SJSA1 (cell line): Measurements from ENCODE around the gene CUZD1. TPM values are rescaled to one million over a fixed set of nuclear protein-coding genes. Genes with fewer than 3 reads are reported as not detected.
"Not testable (repeated sequence)": the region's sequence is repeated elsewhere in the genome, so short reads cannot be mapped to it uniquely, and the experiment has no call there.

Experiments used
- DNase-seq, 2 experiments: peaks; one replicate each; pipeline ENCODE4 v3.0.0-alpha.2; 2015 to 2020; ENCODE audit warnings: low spot score in 2 of 2, low read depth in 1 of 2
- H3K27ac ChIP-seq: fragments of 250-450 bp; sonication (Bioruptor Pico); 2 replicates; pipeline ENCODE4 v1.5.1; 2020; ENCODE audit warnings: mild to moderate bottlenecking, moderate library complexity
- H3K27me3 ChIP-seq: fragments of 250-450 bp; sonication (Bioruptor Pico); replicated peaks from 2 replicates; pipeline ENCODE4 v1.5.1; 2020; ENCODE audit warnings: mild to moderate bottlenecking, moderate library complexity
- H3K36me3 ChIP-seq: fragments of 250-450 bp; sonication (Bioruptor Pico); 2 replicates; pipeline ENCODE4 v1.5.1; 2020; ENCODE audit warnings: mild to moderate bottlenecking
- H3K4me1 ChIP-seq: fragments of 250-450 bp; sonication (Bioruptor Pico); replicated peaks from 2 replicates; pipeline ENCODE4 v1.6.1; 2021; ENCODE audit warnings: mild to moderate bottlenecking
- H3K4me3 ChIP-seq: fragments of 250-450 bp; sonication (Bioruptor Pico); 2 replicates; pipeline ENCODE4 v1.5.1; 2020; ENCODE audit warnings: mild to moderate bottlenecking
- H3K9me3 ChIP-seq: fragments of 250-450 bp; sonication (Bioruptor Pico); replicated peaks from 2 replicates; pipeline ENCODE4 v1.5.1; 2020; ENCODE audit warnings: mild to moderate bottlenecking
- total RNA-seq: library from RNA; depleted of rRNA; stranded (reverse); fragments of >200 nt; shearing (Covaris generic); gene quantifications from 2 replicates; pipeline ENCODE4 v1.2.3, GENCODE V29; 2014

The CUZD1 gene
- total RNA-seq, 1 experiment from 2014 or later = 2.0 TPM

- Histone ChIP-seq H3K36me3 (peaks cover 19% of the 10 kb centered on the region; the same call in 1 of the 2 replicates), H3K4me1 (peaks cover 45% of the 10 kb centered on the region), H3K27me3 (no peaks in the 10 kb centered on the region), H3K9me3 (no peaks in the 10 kb centered on the region), H3K27ac (peak overlapping the region; percentile 28), H3K4me3 (no peak overlapping the region)
- DNase-seq = no peak
These were observed 18.5 kb upstream of the CUZD1 start for GRCh38 chr10:122864194-122864592.

GRCh38 chr10:122863216-122864193 lies 17.8 kb upstream of the CUZD1 start:
- no peak for DNase-seq
- Histone ChIP-seq H3K4me1 (peaks cover 45% of the 10 kb centered on the region), H3K9me3 (no peaks in the 10 kb centered on the region), H3K27me3 (no peaks in the 10 kb centered on the region), H3K36me3 (peaks cover 24% of the 10 kb centered on the region; the same call in 1 of the 2 replicates), H3K27ac (no peak overlapping the region), H3K4me3 (no peak overlapping the region)

- Histone ChIP-seq H3K4me3 (no peak overlapping the region), H3K9me3 (no peaks in the 10 kb centered on the region), H3K27ac (peak overlapping the region; percentile 69), H3K4me1 (peaks cover 50% of the 10 kb centered on the region), H3K36me3 (peaks cover 21% of the 10 kb centered on the region; the same call in 1 of the 2 replicates), H3K27me3 (no peaks in the 10 kb centered on the region)
- DNase-seq = peak in 1 of 2 experiments; percentile 64
These were observed 16.1 kb upstream of the CUZD1 start for GRCh38 chr10:122861711-122862161.

GRCh38 chr10:122859527-122859926 lies 13.9 kb upstream of the CUZD1 start:
- no peak for DNase-seq
- no peaks in the 10 kb centered on the region for H3K9me3 ChIP-seq
- H3K36me3 ChIP-seq = peaks cover 25% of the 10 kb centered on the region
- no peaks in the 10 kb centered on the region for H3K27me3 ChIP-seq
- H3K4me1 ChIP-seq = peaks cover 61% of the 10 kb centered on the region
- H3K4me3 ChIP-seq = no peak overlapping the region
- H3K27ac ChIP-seq = no peak overlapping the region

- not testable (repeated sequence) for H3K9me3 ChIP-seq, H3K27me3 ChIP-seq, H3K27ac ChIP-seq, H3K4me3 ChIP-seq, DNase-seq
- Histone ChIP-seq H3K36me3 (peaks cover 34% of the 10 kb centered on the region), H3K4me1 (peaks cover 68% of the 10 kb centered on the region)
These were observed 12.4 kb upstream of the CUZD1 start for GRCh38 chr10:122858042-122858441.

GRCh38 chr10:122856902-122857301 lies 11.2 kb upstream of the CUZD1 start:
- peak overlapping the region; percentile 35 for H3K27ac ChIP-seq
- no peaks in the 10 kb centered on the region for H3K27me3 ChIP-seq
- H3K4me1 ChIP-seq = peaks cover 69% of the 10 kb centered on the region
- peaks cover 33% of the 10 kb centered on the region for H3K36me3 ChIP-seq
- H3K9me3 ChIP-seq = no peaks in the 10 kb centered on the region
- peak; percentile 50 to 61 for DNase-seq
- H3K4me3 ChIP-seq = no peak overlapping the region

- no peak for DNase-seq
- no peak overlapping the region for H3K4me3 ChIP-seq
- H3K27ac ChIP-seq = peak overlapping the region; percentile 70; the same call in 1 of the 2 replicates
- peaks cover 71% of the 10 kb centered on the region for H3K4me1 ChIP-seq
- no peaks in the 10 kb centered on the region for H3K27me3 ChIP-seq
- H3K9me3 ChIP-seq = no peaks in the 10 kb centered on the region
- peaks cover 38% of the 10 kb centered on the region for H3K36me3 ChIP-seq
These were observed 10.1 kb upstream of the CUZD1 start for GRCh38 chr10:122855745-122856144.

- Histone ChIP-seq H3K27ac (peak overlapping the region; percentile 70), H3K9me3 (no peaks in the 10 kb centered on the region), H3K4me3 (no peak overlapping the region), H3K27me3 (no peaks in the 10 kb centered on the region), H3K4me1 (peaks cover 81% of the 10 kb centered on the region), H3K36me3 (peaks cover 49% of the 10 kb centered on the region)
- peak; percentile 52 to 74 for DNase-seq
These were observed 9.0 kb upstream of the CUZD1 start for GRCh38 chr10:122854648-122855047.

GRCh38 chr10:122853665-122854313 lies 8.1 kb upstream of the CUZD1 start:
- Histone ChIP-seq H3K4me3 (no peak overlapping the region), H3K4me1 (peaks cover 85% of the 10 kb centered on the region), H3K36me3 (peaks cover 49% of the 10 kb centered on the region), H3K9me3 (no peaks in the 10 kb centered on the region), H3K27ac (peak overlapping the region; percentile 70), H3K27me3 (no peaks in the 10 kb centered on the region)
- no peak for DNase-seq

- Histone ChIP-seq H3K4me1 (peaks cover 78% of the 10 kb centered on the region), H3K9me3 (no peaks in the 10 kb centered on the region), H3K4me3 (no peak overlapping the region), H3K27ac (peak overlapping the region; percentile 70), H3K36me3 (peaks cover 58% of the 10 kb centered on the region), H3K27me3 (no peaks in the 10 kb centered on the region)
- peak; percentile 74 to 88 for DNase-seq
These were observed 6.6 kb upstream of the CUZD1 start for GRCh38 chr10:122852261-122852660.

- peak in 1 of 2 experiments; percentile 64 for DNase-seq
- no peak overlapping the region for H3K4me3 ChIP-seq
- peaks cover 64% of the 10 kb centered on the region for H3K36me3 ChIP-seq
- no peaks in the 10 kb centered on the region for H3K9me3 ChIP-seq
- H3K27me3 ChIP-seq = no peaks in the 10 kb centered on the region
- H3K27ac ChIP-seq = peak overlapping the region; percentile 70
- H3K4me1 ChIP-seq = peaks cover 65% of the 10 kb centered on the region
These were observed 5.3 kb upstream of the CUZD1 start for GRCh38 chr10:122850705-122851640.

GRCh38 chr10:122849900-122850605 lies 4.4 kb upstream of the CUZD1 start:
- peaks cover 61% of the 10 kb centered on the region for H3K36me3 ChIP-seq
- no peak overlapping the region for H3K4me3 ChIP-seq
- H3K27ac ChIP-seq = peak overlapping the region; percentile 70
- H3K9me3 ChIP-seq = no peaks in the 10 kb centered on the region
- peaks cover 56% of the 10 kb centered on the region for H3K4me1 ChIP-seq
- H3K27me3 ChIP-seq = no peaks in the 10 kb centered on the region
- peak; percentile 60 to 71 for DNase-seq
